Measurements from ENCODE around the gene ASPA.
A peak's percentile ranks its signal among the peaks of the same experiment; 100 is the strongest.
"Not testable (repeated sequence)": the region's sequence is repeated elsewhere in the genome, so short reads cannot be mapped to it uniquely, and the experiment has no call there.

ASPA gene

DNA sequence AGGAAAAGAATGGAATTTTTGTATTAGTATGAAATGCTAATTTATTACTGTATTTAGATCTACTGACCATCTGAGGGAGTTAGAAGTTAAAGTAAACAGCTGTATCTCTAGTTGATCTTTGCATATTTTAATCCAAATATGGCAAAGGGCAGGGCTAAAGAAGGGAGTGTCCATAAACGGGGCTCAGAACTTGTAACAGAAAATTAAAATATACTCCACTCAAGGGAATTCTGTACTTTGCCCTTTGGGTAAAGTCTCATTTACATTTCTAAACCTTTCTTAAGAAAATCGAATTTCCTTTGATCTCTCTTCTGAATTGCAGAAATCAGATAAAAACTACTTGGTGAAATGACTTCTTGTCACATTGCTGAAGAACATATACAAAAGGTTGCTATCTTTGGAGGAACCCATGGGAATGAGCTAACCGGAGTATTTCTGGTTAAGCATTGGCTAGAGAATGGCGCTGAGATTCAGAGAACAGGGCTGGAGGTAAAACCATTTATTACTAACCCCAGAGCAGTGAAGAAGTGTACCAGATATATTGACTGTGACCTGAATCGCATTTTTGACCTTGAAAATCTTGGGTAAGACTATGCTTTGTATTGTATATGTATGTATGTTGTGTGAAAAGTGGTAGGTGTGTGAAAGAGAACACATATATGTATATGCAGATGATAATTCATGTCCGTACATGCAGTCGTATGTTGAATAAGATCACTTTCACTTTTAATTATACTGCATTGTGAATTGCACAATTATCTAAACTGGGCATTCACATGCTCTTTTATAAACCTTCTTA lies at the start of gene ASPA:
Gene ASPA, plus strand, starts transcription at position 186 of the 799 bp plus-strand sequence. Its CDS starts 163 bp downstream, at position 349.
- no peak for DNase-seq

GRCh38 chr17:3433215-3433614 lies 42.6 kb upstream of the ASPA start:
- peak in 5 of 58 donors; percentile 1 to 28 (median 2) for DNase-seq

DNA sequence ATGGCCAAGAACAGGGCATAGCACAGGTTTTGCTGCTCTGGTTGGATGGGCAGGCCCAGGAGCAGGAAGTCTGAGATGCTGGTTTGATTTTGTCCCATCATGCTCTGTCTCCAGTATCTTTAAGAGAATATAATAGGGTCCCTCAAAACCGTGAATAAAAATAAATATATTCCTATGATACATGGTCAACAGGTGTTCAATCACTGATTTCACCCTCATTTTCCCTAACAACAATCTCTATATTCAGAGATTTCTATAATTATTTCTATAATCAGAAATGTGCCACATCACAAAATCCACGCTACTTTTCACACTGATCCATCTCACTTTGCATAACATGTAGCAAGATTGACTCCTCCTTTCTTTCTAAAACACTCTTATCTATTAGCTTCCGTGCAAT lies 42.1 kb upstream of the ASPA start, which contains the start of gene OR1E2:
Gene OR1E2, minus strand, starts transcription at position 101 of the 400 bp plus-strand sequence. Its CDS starts 0 bp downstream, at position 101.
- DNase-seq = no peak

DNA sequence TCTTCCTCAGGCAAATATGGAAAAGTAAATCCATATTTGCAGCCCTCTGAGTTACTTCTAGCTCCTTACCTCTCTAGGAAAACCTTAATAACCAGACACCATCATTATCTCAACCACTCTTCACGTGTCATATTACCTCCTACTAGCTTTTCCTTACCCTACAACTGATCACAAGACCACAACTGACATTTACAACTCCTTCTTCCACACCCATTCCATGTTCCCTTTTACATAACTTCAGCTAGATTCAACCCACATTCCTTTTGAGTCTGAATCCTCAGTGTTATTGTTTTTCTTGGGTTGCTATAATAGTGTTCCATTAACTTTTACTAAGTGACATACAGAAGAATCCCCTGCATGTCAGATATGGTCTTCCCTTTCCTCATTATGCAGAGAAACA lies 37.4 kb upstream of the ASPA start:
- DNase-seq = no peak

DNA sequence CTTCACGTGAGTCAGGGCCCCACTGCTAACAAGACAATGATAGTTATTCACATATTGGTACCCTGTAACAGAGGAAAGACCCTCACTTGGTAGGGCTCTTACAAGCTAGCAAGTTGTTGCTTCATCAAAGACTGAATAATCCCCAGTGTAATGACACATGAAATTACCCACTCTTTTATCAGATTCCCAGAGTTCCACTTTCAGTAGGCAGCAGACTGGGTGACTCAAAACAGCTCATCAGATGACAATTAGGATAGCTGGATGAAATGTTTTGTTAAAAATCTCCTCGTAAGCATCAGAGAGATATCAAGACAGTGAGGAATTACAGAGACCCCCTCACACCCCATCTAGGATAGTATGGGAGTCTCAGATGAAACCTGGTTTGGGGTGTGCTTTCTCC lies 35.3 kb upstream of the ASPA start:
- no peak for DNase-seq

DNA sequence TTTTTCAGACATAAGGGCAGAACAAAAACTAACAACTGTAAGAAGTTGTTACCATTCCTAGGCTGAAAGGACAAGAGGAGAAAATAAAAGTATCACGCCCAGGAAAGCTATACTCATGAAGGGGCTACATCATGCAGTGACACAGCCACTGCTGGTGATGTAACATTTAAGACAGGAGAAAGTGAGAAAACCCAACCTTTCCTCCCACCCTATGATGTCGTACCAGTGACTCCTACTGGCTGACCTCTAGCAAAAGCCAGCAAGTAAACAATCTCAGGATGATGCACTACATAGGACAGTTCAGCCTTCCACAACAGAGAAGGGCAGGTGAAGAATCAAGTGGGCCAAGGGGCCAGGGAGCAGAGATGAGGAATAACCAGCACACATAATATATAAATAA lies 28.2 kb upstream of the ASPA start:
- peak in 1 of 58 donors; percentile 0 for DNase-seq

GRCh38 chr17:3448059-3448665 lies 27.6 kb upstream of the ASPA start:
- DNase-seq = no peak

DNA sequence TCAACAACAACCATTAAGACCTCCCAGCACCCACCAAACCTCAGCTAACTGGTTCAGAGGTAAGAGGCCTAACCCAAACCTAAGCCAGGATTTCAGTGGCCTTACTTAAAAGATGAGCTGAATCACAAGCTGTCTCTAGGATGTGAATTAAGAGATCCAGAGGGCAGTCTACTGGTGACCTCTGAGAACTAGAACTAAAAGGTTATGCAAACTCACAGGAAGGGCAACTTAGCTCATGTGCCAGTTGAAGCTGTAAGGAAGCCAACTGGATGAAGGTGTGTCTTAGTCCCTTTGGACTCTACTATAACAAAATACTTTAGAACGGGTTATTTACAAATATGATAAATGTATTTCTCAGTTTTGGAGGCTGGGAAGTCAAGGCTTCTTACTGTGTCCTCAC lies 9.4 kb upstream of the ASPA start:
- DNase-seq = not testable (repeated sequence)

GRCh38 chr17:3469529-3469928 lies 6.3 kb upstream of the ASPA start:
- no peak for DNase-seq

DNA sequence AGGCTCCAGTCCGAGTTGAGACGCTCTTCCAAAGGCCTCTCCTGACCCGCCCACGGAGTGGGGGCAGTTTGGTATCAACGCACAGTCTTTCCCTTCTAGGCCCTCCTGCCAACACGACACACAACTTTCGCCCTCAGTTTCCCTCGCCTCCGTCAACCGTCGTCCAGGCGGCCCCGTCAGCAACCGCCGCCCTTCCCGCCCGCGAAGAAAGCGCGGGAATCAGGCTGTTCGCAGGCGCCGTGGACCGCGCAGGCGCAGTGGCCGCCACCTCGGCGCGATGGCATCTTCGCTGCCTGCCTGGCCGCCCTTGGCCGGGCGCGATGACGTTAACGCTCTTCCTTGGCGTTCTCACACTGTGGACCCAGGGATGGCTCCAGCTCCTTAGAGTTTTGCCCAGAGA lies 4.2 kb upstream of the ASPA start, which contains the start of gene SPATA22:
Gene SPATA22, minus strand, starts transcription at position 221 of the 400 bp plus-strand sequence. CDS start 2,494 bp downstream, outside the sequence.
- DNase-seq = no peak

GRCh38 chr17:3472137-3472536 lies 3.7 kb upstream of the ASPA start:
- DNase-seq = no peak

GRCh38 chr17:3474212-3474611 lies 1.6 kb upstream of the ASPA start:
- DNase-seq = no peak

DNA sequence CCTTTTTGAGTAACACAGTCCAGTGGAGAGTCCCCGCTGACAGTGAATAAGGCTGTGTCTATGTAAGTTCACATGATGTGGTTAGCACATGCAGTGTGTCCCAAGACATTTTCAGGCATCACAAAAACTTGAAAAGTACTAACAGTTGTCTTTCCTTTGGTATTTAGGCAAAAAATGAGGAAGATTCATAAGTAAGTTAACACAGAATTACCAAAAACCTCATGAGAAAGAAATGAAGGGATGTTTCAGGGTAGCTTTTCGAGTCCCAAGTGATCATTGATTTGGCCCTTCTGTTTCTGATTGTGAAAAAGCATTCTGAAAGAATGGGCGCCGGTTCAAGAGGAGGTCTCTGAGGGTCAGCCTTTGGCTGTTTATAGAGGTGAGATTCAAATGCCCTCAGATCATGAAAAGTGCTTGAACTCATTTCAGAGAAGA lies 529 bp upstream of the ASPA start:
- DNase-seq = no peak

DNA sequence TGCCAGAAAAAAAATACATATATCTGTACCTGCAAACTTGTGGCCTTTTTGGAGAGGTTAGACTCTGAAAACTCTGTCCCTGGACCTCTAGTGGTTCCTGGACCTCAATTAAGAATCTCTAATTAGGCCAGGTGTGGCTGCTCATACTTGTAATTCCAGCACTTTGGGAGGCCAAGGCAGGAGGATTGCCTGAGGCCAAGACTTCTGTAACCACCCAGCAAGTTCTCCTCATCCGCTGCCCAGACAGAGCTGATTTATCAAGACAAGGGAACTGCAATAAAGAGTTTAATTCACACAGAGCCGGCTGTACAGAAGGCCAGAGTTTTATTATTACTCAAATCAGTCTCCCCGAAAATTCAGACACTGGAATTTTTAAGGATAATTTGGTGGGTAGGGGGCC lies 4.2 kb downstream of the ASPA start:
- DNase-seq = no peak

DNA sequence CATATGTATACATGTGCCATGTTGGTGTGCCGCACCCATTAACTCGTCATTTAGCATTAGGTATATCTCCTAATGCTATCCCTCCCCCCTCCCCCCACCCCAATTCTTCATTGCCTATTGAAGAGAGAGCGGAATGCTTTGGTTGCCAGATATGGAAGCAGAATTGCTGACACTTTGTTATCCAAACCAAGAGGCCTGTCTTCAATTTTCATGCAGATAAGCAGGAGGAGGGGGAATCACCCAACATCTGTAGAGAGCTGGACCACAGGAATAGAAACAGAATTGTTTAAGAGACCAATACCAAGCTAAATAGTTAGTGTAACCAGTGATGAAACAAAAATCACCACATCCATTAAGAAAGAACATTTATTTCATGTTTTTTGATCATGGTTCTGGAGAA lies 7.1 kb downstream of the ASPA start:
- no peak for DNase-seq

GRCh38 chr17:3485481-3486068 lies 9.8 kb downstream of the ASPA start:
- no peak for DNase-seq

DNA sequence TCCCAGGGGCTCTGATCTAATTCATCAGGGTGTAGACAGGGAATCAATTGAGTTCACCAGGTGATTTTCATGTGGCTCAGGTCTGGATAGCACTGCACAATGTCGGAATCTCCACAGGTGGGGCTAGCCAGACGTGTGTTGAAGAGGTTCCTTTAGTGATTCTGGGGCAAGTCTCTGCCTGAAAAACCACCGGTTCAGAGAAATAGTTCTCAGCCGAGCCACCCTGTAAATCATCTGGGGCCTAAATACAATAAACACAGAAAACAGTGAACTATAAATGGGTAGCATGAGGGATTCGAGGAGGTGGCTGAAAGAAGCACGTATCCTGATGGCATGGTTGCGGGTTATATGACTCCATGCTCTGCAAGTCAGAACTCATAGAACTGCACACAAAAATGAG lies 21.3 kb downstream of the ASPA start:
- no peak for DNase-seq

DNA sequence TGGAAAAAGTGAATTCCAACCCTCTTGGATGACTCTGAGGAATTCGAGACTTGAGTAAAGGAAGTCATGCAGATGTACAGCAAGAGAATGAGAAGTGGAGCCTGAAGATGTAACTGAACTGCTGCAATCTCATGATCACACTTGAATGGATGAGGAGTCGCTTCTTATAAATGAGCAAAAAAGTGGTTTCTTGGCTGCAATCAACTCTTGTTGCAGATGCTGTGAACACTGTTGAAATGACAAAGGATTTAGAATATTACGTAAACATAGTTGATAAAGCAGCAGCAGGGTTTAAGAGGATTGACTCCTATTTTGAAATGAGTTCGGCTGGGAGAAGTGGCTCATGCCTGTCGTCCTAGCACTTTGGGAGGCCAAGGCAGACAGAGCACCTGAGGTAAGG lies 25.5 kb downstream of the ASPA start:
- no peak for DNase-seq

DNA sequence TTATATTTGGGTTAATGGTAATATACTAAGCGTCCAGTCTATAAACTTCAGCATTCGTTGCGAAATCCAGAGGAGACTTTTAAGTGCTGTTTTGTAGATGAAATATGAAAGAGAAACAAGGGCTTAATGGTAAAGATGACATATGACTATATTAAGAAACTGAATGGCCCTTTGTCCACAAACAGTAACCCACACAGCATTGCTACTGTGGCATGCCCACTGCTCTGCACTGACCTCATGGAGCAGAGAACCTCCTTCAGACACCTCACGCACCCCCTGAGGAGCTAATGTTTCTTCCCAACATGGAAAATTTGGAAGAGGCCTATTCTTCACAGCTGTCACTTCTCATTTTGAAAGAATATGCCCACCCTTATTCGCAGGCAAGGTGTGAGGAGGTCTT lies 26.7 kb downstream of the ASPA start:
- peak in 33 of 58 donors; percentile 0 to 82 (median 30) for DNase-seq

DNA sequence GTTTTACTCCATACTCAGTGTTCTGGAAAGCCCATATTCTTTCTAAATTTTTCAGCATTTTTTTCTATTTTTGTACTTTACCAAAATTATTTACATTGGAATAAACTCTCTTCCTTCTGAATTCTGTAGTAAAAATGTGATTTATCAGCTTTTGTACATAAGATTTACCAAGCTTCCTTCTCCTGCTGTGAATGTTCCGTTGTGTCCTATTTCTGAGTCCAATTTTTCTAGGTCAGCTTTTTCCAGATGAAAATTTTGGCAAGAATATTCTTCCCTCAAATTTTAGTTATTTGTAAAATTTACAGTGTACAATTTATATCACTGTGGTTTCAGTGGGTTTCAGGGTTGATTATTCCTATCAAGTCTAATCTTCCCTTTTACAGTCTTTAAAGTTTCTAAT lies 27.5 kb downstream of the ASPA start:
- DNase-seq = no peak

DNA sequence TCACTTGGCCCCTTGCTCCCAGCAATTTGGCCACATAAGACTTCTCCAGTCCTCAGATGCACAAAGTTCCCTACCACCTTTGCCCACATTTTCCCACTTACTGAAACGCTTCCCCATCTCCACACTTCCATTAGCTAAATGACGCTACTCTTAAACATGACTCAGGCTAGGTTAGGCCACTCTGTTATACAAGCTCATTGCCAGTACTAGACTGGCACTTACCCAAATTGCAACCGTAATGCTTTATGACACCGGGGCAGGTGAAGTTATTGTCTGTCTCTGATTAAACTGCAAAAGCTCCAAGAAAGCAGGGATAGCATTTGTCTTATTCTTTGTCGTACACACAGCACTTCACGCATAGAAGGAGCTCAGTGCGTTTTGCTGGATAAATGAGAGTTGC lies 29.2 kb downstream of the ASPA start:
- DNase-seq = no peak

GRCh38 chr17:3506054-3506453 lies 30.3 kb downstream of the ASPA start:
- DNase-seq = no peak

Data from anterior cingulate cortex (tissue), 58 donors.